ENCODE data around the gene ACP7.
"Not testable (repeated sequence)": the region's sequence is repeated elsewhere in the genome, so short reads cannot be mapped to it uniquely, and the experiment has no call there.

ACP7 gene

DNA sequence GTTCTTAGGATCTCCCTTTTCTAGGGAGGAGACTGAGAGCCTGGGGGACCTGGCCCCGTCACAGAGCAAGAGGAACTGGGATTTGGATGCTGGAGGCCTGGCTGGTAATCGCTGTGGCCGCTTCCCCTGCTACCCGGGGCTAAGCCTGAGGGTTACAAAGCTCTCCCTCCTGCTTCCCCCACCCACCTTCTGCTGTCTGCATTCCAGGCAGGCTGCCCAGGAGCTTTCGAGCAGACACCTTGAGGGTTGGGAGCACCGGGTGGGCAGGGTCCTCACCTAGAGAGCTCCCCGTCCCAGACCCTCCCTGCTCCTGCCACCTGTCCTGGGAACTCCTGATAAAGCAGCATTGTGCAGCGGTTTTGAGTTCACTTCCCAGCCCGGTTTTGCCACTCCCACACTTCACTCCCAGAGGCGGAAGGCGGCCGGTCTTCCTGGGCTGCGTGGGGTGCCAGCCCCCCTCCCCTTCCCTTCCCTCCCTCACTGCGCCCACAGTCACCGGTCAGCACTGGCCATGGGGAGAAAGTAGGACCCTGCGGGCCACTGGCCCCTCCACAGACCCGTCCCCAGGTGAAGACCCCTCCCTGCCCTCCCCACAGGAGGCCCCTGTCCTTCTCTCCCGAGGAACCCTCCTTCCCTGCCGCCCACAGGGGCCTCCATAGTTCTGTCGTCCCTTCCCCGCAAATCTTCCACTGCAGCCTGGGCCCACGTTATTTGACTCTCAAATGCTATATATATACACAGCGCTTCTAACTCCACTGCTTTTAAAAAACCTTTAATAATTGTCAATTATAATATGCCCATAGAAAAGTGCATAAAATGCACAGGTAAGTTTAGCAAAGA lies 49.5 kb downstream of the ACP7 start:
- DNase-seq, result no peak

DNA sequence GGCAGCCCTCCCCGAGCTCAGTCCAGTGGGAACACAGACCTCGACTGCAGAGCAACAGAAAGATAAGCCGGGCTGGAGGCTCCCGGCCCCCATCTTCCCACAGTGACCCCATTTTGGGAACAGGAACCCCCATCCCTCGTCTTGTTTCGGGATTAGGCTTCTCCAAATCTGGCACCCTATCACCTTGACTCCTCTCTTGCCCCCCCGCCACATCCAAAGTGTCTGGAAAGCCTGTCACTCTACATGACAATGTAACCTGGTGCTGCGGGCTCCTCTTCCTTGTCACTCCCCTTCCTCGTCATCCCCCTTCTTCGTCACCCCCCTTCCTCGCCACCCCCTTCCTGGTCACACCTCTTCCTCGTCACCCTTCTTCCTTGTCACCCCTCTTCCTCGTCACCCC lies 51.5 kb downstream of the ACP7 start:
- DNase-seq, result no peak

DNA sequence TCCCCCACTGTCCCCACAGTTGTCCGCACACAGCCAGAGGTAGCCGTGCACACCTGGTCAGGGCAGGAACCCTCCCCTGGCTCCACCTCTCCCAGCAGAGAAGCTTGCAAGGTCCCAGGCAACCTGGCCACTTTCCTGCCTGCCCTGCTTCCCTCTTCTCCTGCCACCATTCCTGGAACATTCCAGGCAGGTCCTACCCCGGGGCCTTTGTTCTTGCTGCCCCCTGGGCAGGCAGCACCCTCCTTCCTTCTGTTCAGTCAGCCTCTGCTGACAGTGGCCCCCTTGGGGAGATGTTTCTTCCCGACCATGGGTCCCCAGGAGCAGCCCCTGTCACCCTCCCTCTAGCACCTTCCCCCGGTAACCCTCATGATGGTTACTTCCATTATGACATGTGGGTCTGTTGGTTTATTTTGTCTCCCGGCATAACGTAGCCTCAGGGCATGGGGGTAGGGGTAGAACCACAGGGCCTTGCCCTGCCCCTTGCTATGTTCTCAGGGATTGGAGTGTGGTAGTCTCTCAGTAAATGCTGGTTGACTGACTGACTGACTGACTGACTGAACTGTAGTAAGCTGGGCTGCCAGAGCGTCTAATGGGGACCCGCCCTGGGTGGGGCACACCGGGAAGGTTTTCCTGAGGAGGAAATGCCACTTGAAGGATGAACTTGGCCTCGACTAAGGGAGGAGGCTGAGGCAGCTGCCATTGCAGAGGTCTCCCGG lies 52.2 kb downstream of the ACP7 start:
- DNase-seq, result no peak

DNA sequence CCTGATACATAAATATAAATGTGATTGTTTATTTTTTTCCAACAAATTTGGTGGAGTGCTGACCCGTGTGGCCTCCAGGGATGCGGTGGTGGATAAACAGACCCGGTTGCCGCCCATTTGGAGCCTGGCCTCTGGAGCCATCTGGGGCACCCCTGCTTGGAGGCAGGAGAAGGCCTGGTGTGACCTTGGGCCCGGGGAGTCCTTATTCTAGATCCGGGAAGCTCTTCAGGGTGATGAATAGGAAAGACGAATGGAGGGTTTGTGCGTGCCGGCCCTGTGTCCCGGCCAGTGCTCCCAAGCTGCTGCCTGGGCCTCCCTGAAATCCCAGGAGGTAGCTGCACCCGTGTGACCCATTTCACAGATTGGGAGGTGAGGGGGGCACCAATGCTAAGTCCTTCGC lies 53.0 kb downstream of the ACP7 start:
- no peak for DNase-seq

DNA sequence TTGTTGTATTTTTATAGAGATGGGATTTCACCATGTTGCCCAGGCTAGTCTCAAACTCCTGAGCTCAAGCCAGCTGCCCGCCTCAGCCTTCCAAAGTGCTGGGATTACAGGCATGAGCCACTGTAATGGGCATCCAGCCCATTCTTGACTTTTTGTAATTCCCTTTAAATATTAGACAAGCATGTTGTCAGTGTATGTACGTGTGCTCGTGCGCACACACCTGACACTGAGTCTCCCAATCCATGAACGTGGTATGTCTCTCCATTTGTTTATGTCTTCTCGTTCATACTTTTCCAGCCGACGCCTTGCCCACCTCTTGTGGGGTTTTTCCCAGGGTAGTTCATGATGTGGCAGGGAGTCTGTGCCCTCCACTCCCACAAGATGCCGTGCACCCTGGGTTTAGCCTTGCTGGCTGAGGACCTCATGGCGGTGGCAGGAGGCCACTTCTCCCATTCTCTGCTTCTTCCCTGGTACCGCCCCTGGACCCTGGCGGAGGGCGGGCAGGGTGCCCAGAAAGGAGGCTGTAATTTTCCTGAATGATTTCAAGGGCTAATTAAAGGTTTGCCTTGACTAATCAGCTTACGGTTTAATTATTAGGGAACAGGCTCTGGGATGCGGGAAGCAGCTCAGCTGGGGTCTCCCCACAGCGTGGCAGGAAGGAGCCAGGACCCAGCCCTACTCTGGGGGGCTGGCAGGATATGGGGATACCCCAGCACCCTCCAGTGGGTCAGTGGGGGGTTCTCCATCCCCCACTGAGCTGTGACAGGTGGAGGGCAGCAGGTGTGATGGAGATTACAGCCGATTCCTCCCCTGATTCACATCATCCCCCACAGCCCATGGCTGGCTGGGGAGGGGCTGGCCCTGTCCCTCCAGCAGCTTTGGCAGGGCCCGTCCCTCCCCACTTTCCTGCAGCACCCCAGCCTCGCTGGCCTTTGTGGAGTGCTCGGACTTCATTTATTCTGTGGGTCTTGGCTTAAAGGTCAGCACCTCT lies 54.3 kb downstream of the ACP7 start:
- no peak for DNase-seq

DNA sequence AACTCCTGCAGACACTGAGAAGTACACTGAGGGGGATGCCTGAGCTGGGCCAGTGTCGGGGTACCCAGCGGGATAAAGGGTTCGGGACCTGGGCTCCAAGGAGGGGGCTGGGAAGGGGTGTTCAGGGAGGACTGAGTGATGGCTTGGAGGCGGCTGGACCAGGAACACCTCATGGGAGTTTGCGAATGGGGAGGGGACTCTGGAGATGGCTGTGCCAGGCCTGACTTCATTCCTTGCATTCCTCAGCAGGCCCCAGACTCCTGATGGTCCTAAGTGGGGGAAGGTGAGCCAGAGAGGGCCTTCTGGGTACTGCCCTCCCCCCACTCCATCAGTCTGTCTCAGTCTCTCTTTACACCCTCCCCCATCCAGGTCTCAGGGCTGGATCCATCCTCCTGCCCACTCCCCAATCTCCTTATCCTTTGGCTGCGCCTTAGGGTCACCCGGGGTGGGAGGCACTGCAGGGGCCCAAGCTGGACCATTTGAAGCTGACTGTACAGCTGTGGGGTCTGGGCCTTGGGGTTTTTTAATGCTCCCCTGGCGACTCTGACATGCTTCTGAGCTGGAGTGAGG lies 55.2 kb downstream of the ACP7 start:
- DNase-seq, result no peak

DNA sequence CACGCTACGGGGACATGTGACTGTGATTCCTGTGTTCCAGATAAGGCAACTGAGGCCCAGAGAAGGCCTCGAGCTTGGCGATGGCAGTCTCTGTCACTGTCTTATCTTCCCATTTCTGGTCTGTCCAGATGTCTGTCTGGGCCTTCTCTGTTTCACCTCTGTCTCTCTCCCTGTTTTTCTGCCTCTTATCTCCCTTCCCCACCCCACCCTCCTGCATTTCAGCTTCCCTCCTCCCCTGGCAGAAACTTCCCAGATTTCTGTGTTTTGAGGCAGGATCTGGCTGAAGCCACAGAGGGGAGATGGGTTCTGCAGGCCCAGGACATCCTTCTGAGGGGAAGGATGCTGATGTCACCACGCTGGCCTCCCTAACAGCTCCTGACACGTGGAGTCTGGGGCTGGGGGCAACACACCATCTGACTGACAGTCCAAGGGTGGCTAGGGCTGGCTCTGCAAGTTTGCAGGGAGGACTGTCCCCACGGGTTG lies 55.8 kb downstream of the ACP7 start:
- no peak for DNase-seq

DNA sequence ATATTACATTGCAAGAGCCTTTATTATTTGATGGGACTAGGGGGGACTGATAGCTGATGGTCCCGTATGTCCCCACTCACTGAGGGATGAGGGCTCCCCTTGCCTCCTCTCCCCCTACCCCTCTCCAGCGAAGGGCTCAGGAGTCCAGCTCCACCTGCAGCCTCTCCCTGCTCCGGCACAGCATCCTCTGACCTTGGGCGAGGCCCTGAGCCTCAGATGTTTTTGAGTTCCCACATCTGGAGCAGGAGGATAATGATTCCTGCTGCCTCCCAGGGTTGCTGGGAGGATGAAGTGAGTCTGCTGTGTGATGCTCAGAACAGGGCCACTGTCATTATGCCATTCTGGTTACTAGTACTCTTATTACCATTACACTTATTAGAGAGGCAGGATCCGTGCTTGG lies 56.4 kb downstream of the ACP7 start:
- DNase-seq, result no peak

DNA sequence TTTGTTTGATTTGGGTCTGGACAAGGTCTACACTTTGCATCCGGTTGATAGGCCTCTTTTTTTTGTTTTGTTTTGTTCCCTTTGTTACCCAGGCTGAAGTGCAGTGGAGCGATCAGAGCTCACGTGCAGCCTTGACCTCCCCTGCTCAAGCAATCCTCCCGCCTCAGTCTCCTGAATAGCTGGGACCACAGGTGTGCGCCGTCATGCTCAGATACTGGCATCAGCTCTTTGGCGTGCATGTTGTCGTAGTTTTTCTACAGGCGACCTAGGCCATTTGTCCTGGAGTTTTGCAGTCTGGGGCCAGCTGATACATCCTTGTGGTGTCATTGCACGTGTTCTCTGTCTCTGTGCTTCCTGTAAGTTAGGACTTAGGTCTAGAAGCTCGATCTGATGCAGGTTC lies 57.8 kb downstream of the ACP7 start:
- DNase-seq, result no peak

DNA sequence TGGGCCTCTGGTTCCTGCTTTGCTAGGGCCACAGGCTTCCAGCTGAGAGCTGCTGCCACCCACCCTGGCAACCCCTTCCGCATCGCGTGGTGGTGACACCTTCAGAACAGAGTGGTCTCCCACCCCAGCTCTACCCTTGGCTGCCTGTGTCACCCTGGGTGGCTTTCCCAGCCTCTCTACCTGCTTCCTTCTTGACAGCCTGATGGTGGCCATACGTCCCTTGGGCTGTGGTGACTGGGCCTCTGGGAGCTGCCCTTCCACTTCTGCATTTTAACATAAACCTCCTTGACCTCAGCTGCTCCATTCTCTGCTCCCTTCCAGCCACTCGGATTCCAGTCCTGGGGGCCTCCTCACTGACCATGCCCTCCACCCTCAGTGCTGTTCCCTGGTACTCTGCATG lies 58.5 kb downstream of the ACP7 start:
- DNase-seq, result no peak

DNA sequence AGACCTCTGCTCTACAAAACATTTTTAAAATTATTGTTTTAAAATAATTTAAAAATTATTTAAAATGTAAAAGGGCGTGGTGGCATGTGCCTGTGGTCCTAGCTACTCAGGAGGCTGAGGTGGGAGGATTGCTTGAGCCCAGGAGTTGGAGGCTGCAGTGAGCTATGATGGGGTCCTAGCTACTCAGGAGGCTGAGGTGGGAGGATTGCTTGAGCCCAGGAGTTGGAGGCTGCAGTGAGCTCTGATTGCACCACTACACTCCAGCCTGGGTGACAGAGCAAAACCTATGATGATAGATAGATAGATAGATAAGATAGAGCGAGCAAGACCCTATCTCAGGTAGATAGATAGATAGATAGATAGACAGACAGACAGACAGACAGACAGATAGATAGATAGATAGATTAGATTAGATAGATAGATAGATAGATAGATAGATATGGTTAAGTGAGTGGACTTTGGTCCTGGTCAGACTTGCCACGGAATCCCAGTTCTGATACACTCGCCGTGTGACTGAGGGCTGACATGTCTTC lies 59.7 kb downstream of the ACP7 start:
- DNase-seq, result not testable (repeated sequence)

DNA sequence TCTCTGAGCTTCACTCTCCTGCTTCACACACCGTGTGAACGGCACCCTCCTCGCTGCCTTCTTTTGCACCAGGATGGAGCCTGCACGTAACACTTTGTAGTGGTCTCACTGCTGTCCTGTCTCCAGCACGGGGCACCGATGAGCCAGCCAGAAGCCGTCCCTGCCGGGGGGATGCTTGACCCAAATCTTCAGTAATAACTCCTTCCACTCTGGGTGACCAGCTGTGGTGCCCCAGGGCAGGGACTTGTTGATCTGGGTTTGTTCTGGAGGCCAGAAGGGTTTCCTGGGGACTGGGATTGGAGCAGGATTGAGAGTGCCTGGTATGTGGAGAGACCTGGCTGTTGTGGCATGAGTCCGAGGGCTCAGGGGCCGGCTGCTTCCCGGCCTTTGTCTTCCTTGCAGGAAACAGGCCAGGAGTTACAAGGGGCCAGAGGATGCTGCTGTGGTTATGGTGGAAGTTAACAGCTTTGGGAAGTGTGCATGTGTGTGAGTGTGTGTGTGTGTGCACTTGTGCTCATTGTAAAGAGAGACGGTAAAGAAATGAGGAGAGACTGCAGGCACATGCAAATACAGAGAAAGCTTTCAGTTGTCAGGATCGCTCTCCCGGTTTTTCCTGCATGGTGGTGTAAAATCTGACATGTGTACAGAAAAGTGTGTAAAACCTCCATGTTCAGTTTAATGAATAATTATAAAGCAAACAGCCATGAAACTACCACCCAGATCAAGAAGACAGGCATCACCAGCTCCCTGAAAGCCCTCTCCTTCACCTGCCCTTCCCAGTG lies 60.3 kb downstream of the ACP7 start:
- peak; percentile 70 for DNase-seq

DNA sequence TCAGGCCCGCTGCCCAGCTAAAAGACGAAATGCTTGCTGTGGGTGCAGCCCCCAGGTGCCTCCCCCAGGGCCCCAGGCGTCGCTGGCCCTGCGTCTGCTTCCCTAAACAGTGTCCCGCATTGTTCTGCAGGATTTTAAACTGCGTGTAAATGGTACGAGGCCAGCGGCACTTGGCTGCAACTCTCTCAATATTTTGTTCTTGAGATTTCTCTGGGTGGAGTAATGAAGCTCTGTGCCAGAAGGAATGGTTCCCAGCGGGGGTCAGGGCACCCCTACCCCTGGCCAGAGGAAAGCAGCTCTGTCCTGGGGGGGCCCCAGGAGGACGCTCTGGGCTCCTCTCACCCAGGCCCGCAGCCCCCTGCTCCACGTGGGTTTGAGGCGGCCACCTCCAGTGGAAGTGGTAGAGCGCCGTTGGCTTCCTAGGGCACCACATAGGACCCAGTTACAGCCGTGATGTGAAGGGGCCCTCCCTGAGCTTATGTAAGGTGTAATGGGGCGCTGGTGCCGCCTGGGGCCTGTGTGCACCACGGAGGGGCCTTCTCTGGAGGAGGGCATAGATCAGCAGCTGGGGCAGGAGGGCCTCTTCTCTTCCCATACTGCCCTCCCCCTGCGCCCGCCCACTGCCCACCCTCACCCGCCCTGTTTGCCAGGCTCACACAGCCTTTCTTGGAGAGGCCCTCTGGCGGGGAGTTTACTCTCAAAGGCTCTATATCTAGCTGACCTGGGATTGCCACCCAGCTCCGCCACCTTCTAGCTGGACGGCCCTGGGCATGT lies 61.2 kb downstream of the ACP7 start:
- peak; percentile 56 for DNase-seq

DNA sequence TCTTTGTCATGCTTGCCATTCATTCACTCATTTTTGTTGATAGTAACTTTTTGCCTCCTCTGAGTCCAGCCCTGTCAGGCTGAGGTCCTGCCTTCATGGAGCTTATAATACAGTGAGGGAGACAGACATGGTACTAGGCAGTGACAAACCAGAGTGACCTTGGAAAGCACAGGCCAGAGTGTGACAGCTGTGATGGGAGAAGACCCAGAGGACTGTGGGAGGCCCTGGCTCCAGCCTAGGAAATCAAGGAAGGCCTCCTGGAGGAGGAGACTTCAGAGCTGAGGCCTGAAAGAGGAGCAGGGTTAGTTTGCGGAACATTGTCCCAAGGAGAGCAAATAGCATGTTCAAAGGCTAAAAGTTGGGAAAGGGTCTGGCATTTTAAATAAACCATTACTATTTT lies 61.9 kb downstream of the ACP7 start:
- DNase-seq, result no peak

DNA sequence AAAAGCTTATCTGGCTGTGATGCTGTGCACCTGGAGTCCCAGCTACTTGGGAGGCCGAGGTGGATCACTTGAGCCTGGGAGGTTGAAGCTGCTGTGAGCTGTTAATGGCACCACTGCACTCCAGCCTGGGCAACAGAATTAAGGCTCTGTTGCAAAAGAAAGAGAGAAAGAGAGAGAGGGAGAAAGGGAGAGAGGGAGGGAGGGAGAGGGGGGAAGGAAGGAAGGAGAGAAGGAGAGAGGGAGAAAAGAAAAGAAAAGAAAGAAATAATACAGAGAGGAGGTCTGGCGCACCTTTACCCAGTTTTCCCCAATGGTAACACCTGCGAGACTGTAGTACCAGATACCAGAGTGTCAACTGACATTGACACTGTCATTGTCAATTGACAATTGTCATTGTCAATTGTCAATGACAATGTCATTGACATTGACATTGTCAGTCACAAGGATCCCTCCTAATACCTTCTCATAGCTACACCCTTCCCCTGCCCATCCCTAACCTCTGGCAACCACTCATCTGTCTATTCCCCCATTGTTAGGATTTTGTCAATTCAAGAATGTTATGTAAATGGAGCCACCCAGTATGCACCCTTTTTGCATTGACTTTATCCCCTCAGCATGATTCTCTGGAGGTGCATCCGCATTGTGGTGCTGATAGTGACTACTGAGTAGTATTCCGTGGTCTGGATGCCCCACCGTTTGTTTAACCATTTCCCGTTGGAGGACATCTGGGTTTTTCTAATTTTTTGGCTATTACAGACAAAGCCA lies 62.7 kb downstream of the ACP7 start:
- DNase-seq, result no peak

DNA sequence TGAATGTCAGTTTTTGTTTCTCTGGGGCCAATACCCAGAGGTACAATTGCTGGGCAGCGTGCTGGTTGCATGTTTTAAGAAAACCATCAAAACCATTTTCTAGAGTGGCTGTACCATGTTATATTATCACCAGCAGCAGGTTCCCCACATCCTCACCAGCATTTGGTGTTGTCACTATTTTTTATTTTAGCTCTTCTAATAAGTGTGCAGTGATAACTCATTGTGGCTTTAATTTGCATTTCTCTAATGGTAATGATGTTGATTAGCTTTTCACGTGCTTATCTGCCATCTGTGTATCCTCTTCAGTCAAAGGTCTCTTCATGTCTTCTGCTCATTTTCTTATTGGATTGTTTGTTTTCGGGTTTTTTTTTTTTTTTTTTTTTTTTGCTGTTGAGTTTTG lies 63.3 kb downstream of the ACP7 start:
- no peak for DNase-seq

DNA sequence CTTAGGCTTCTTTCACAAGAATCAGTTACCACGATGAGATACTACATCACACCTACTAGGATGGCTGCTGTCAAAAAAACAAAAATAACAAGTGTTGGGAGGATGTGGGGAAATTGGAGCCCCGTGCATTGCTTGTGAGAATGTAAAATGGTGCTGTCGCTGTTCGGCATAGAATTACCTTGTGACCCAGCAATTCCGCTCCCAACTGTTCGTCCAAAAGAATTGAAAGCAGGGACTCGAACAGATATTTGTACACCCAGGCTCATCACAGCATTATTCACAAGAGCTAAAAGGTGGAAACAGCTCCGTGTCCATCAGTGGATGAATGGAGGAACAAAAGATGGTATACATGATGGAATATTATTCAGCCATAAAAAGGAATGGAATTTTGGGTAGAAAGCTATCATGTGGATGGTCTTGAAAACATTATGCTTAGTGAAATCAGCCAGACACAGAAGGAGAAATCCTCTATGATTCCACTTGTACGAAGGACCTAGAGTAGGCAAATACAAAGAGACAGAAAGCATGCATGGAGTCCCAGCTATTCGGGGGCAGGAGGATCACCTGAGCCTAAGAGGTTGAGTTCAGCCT lies 64.9 kb downstream of the ACP7 start:
- no peak for DNase-seq

DNA sequence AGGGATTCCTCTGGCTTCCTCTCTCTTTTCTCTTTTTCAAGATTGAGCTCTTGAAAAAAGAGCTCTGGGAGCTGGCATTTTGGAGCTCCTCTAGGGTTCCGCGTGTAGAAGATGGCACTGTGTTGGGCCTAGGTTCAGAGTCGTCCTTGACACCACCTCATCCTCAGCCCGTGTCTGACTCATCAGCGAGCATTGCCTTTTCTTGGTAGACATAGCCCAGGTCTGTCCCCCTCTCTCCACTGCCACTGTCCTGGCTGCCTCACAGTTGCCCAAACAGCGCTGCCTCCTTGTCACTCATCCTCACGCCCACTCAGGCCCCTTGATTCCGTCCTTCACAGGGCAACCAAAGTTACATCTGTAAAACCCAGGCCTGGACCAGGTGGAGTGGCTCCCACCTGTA lies 66.1 kb downstream of the ACP7 start:
- no peak for DNase-seq

DNA sequence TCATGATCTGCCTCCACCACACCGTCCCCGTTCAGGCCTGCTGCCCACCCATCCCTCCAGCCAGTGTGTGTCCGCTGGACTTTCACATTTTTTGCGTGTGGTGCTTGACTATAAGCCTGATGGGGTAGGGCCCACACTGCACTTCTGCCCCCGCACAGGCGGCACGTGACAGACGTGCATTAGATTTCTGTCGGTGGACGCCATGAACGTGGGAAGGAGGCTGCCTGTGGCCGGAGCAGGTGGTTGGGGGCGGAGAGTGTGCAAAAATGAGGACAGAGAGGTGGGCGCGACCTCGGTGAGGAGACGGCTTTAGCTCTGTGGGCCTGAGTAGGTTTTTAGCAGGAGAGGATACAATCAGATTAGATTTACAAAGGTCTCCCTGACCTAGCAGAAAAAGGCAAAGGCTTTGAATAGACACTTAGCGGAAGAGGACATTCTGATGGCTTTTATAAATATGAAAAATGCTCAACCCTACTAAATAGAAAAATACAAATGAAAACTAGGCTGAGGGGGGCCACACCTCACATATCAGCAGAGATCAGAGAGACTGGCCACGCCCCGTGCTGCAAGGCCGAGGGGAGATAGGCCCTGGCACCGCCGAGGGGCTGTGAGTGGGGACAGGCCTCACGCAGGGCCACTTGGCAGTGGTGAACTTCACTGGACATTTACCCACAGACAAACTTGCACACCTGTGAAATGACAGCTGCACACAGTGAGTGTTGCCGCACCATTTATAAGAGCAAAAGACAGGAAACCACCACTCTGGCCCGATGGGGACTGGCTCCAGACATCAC lies 66.8 kb downstream of the ACP7 start:
- no peak for DNase-seq
